ENCODE data around the gene TRAPPC6A.
"Not testable (repeated sequence)": the region's sequence is repeated elsewhere in the genome, so short reads cannot be mapped to it uniquely, and the experiment has no call there.

TRAPPC6A gene

DNA sequence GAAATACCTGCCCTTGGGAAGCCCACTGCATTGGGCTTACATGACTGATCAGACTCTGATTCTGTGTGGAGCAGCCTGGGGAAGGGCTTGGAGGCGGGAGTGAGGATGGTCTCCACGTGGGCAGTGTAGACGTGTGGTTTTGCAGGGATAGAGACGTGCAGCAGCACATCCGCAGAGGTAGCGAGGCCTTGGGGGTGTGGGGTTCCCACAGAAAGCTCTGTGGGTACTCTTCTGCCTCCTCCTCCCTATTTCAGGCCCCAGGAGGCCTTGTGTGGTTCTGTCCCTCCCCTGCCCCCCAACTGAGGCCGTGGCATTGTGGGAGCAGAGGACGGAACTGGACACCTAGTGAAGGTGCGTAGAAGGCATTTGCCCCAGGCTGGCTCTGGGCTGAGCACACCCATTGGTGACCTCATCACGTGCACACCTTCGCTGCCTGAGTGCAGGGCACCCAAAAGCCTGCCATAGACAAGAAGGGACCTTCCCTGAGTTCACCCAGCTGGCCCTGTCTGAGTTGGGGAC, 56.2 kb downstream of the TRAPPC6A start:
- POLR2A ChIA-PET = no interaction called here
- TF ChIP-seq, protein P1, sequence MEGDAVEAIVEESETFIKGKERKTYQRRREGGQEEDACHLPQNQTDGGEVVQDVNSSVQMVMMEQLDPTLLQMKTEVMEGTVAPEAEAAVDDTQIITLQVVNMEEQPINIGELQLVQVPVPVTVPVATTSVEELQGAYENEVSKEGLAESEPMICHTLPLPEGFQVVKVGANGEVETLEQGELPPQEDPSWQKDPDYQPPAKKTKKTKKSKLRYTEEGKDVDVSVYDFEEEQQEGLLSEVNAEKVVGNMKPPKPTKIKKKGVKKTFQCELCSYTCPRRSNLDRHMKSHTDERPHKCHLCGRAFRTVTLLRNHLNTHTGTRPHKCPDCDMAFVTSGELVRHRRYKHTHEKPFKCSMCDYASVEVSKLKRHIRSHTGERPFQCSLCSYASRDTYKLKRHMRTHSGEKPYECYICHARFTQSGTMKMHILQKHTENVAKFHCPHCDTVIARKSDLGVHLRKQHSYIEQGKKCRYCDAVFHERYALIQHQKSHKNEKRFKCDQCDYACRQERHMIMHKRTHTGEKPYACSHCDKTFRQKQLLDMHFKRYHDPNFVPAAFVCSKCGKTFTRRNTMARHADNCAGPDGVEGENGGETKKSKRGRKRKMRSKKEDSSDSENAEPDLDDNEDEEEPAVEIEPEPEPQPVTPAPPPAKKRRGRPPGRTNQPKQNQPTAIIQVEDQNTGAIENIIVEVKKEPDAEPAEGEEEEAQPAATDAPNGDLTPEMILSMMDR (IDR thresholded peaks at IDR 0.05; ENCODE audit: insufficient read depth, low read length, missing control alignments) = no peak
- CTCF ChIA-PET = interaction anchor here (1.2 kb wide), 1 partner anchor 9 kb away, joined by 3 read pairs; no protein-coding TSS in a partner anchor
- H3K4me3 ChIP-seq (ENCODE audit: low read depth, low read length) = no peak overlapping the region
- no peak for DNase-seq (ENCODE audit: low read depth, low spot score)

- TF ChIP-seq, protein P1 (IDR thresholded peaks at IDR 0.05; ENCODE audit: insufficient read depth, low read length, missing control alignments) = no peak
- no peak for DNase-seq (ENCODE audit: low read depth, low spot score)
- no peak overlapping the region for H3K4me3 ChIP-seq (ENCODE audit: low read depth, low read length)
- POLR2A ChIA-PET = no interaction called here
- CTCF ChIA-PET = interaction anchor here (1.2 kb wide), 1 partner anchor 12 kb away, joined by 3 read pairs; no protein-coding TSS in a partner anchor
Observed at GRCh38 chr19:45119582-45119981, 58.5 kb downstream of the TRAPPC6A start.

- CTCF ChIA-PET = interaction anchor here (1.2 to 1.3 kb wide), 2 partner anchors 10 to 13 kb away, joined by 3 read pairs; no protein-coding TSS in a partner anchor
- DNase-seq (ENCODE audit: low read depth, low spot score); POLR2A ChIA-PET; H3K4me3 ChIP-seq (ENCODE audit: low read depth, low read length): not testable (repeated sequence)
Observed at GRCh38 chr19:45118591-45119355, 59.3 kb downstream of the TRAPPC6A start.

DNA sequence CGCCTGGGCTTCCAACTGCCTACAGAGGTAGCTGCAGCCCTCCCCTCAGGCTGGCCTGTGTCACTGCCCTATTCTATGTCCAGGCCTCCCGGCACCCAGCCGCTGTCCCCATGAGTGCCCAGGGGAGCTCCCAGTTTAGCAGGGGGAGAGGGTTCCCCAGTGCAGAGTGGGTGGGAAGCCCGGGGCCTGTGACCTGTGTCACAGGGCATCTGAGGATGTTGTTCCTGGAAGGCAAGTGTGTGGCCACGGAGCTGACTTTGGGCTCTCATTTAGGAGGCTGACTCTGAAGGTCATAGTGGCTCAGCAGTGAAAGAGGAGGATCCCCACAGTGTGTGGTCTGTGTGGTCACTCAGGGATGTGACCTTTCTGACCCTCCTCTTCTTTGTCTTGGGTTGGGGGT, 59.9 kb downstream of the TRAPPC6A start:
- DNase-seq (ENCODE audit: low read depth, low spot score) = no peak
- TF ChIP-seq, protein P1 (IDR thresholded peaks at IDR 0.05; ENCODE audit: insufficient read depth, low read length, missing control alignments) = no peak
- ChIA-PET CTCF (interaction anchor here (1.2 to 1.3 kb wide), 2 partner anchors 10 to 13 kb away, joined by 3 read pairs; no protein-coding TSS in a partner anchor), POLR2A (no interaction called here)
- no peak overlapping the region for H3K4me3 ChIP-seq (ENCODE audit: low read depth, low read length)

DNA sequence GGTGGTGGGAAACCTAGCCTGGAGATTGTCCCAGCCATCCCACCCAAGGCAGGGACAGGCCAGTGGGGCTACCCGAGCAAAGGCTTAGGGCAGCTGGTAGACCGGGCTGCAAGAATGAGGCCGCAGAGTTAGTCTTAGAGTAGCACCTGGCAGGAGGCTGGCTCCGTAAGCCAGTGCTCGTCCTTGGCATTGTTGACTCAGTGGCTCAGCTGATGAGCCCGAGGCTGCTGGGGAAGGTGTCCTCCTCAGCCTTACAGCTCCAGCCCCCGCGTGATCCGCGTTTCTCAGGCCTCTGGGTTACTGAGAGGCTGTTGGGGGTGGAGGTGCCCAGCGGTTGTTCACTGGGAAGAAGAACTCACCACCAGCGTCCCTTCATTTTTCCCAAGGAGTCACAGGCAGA, 60.4 kb downstream of the TRAPPC6A start:
- DNase-seq (ENCODE audit: low read depth, low spot score) = no peak
- TF ChIP-seq, protein P1 (IDR thresholded peaks at IDR 0.05; ENCODE audit: insufficient read depth, low read length, missing control alignments) = no peak
- CTCF ChIA-PET = interaction anchor here (1.3 kb wide), 1 partner anchor 11 kb away, joined by 3 read pairs; no protein-coding TSS in a partner anchor
- no peak overlapping the region for H3K4me3 ChIP-seq (ENCODE audit: low read depth, low read length)
- POLR2A ChIA-PET = no interaction called here

DNA sequence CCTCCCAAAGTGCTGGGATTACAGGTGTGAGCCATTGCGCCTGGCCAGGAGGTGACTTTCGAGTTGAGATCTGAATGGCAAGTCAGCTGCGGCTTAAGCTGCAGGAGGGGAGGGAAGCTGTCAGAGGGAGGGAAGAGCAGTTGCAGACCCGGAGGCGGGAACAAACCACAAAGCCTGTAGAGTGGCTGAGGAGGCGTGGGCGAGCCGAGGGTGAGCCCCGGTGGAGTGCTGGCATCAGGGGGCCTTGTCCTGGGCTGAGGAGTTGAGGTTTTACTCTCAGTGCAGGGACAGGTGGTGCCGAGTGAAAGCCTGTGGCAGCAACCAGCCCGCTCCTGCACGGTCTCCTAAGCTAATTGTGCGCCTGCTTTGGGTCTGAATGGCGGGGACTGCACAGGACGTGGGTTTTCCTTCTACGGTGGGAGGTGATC, 60.9 kb downstream of the TRAPPC6A start:
- TF ChIP-seq, protein P1 (IDR thresholded peaks at IDR 0.05; ENCODE audit: insufficient read depth, low read length, missing control alignments) = no peak
- H3K4me3 ChIP-seq (ENCODE audit: low read depth, low read length) = no peak overlapping the region
- CTCF ChIA-PET = interaction anchor here (1.3 to 5.6 kb wide), 2 partner anchors 7 to 11 kb away, joined by 3 to 29 read pairs; no protein-coding TSS in a partner anchor
- POLR2A ChIA-PET = no interaction called here
- no peak for DNase-seq (ENCODE audit: low read depth, low spot score)
